ENCODE results near the gene PTCSC3.

Gene PTCSC3

GRCh38 chr14:36171607-36172006, 4.9 kb downstream of the PTCSC3 start:
- peaks cover 0 to 6% of the 10 kb centered on the region in 2 donors for H3K4me1 ChIP-seq (ENCODE audit: control insufficient read depth in 2 of 2, insufficient read depth in 1 of 2, low read depth in 1 of 2, low read length in 2 of 2)
- H2BK120ac ChIP-seq (ENCODE audit: low read depth, low read length), result no peak overlapping the region
- WGBS, 2 donors (ENCODE audit: extremely low coverage in 2 of 2, insufficient read length in 2 of 2, insufficient replicate concordance in 1 of 2), result no CpG with 5 or more reads among the region's 3 CpGs
- H3K9ac ChIP-seq (ENCODE audit: low read depth, low read length, poor library complexity), result no peak overlapping the region
- no peak overlapping the region for H3K4me3 ChIP-seq (ENCODE audit: low read length in 2 of 2)
- H2AK5ac ChIP-seq (ENCODE audit: low read depth, low read length), result no peak overlapping the region
- H2BK5ac ChIP-seq (ENCODE audit: low read length), result no peak overlapping the region
- no peak overlapping the region for H2AFZ ChIP-seq (ENCODE audit: low read length)
- H3K27me3 ChIP-seq (ENCODE audit: control insufficient read depth in 3 of 3, insufficient read depth in 3 of 3, low read depth in 1 of 3, low read length in 3 of 3), result peaks cover 0 to 34% (median 0%) of the 10 kb centered on the region in 3 experiments
- no peak overlapping the region for H3K4me2 ChIP-seq (ENCODE audit: insufficient read depth, low read length, poor library complexity, severe bottlenecking)
- no peak overlapping the region for H3K18ac ChIP-seq (ENCODE audit: low read length)
- H4K91ac ChIP-seq (ENCODE audit: low read depth, low read length, poor library complexity), result no peak overlapping the region
- H2BK15ac ChIP-seq (ENCODE audit: low read length), result no peak overlapping the region
- no peaks in the 10 kb centered on the region for H3K9me3 ChIP-seq (replicated peaks in 1 of 2; ENCODE audit: control insufficient read depth in 2 of 2, insufficient read depth in 1 of 2, low read depth in 1 of 2, low read length in 2 of 2)
- H3K23ac ChIP-seq (ENCODE audit: low read depth, low read length, poor library complexity), result no peak overlapping the region
- no peak overlapping the region for H3K14ac ChIP-seq (ENCODE audit: low read length)
- no peak for DNase-seq (ENCODE audit: low spot score)
- no peak overlapping the region for H3K4ac ChIP-seq (ENCODE audit: low read length)
- no peak overlapping the region for H3K27ac ChIP-seq (replicated peaks; ENCODE audit: low read length)
- H4K8ac ChIP-seq (ENCODE audit: low read depth, low read length), result no peak overlapping the region
- no peaks in the 10 kb centered on the region for H3K36me3 ChIP-seq (replicated peaks in 1 of 2; ENCODE audit: control insufficient read depth in 2 of 2, insufficient read depth in 2 of 2, low read length in 2 of 2)
- H2BK12ac ChIP-seq (ENCODE audit: low read length), result no peak overlapping the region
- no peaks in the 10 kb centered on the region for H3K79me1 ChIP-seq (ENCODE audit: low read depth, low read length)

DNA sequence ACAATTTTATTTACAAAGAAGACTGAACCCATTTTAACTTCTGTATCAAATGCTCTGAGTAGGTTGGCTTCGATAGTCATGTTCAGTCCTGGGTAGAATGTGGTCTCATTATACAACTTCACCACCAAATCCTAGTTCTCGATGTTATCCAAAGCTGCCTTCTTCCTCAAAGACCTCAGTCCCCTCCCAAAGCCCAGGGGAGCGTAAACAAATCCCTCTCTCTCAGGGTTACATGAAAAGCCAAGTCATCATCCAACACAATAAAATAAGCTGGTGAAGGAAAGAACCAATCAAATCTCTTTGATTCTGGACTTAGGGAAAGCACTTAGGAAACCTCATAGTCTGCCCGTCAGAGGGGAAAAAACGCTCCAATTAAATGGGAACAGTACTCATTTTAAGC, 9.1 kb downstream of the PTCSC3 start:
- Histone ChIP-seq H2AK5ac (ENCODE audit: low read depth, low read length) (no peak overlapping the region), H3K23ac (ENCODE audit: low read depth, low read length, poor library complexity) (no peak overlapping the region), H3K4me2 (ENCODE audit: insufficient read depth, low read length, poor library complexity, severe bottlenecking) (no peak overlapping the region), H3K27me3 (ENCODE audit: control insufficient read depth in 3 of 3, insufficient read depth in 3 of 3, low read depth in 1 of 3, low read length in 3 of 3) (peaks cover 0 to 31% (median 0%) of the 10 kb centered on the region in 3 experiments), H3K14ac (ENCODE audit: low read length) (no peak overlapping the region), H3K4me1 (ENCODE audit: control insufficient read depth in 2 of 2, insufficient read depth in 1 of 2, low read depth in 1 of 2, low read length in 2 of 2) (peaks cover 0 to 6% of the 10 kb centered on the region in 2 donors), H2BK5ac (ENCODE audit: low read length) (no peak overlapping the region), H4K8ac (ENCODE audit: low read depth, low read length) (no peak overlapping the region), H3K36me3 (replicated peaks in 1 of 2; ENCODE audit: control insufficient read depth in 2 of 2, insufficient read depth in 2 of 2, low read length in 2 of 2) (no peaks in the 10 kb centered on the region), H2BK15ac (ENCODE audit: low read length) (no peak overlapping the region), H3K4me3 (ENCODE audit: low read length in 2 of 2) (no peak overlapping the region), H3K9ac (ENCODE audit: low read depth, low read length, poor library complexity) (no peak overlapping the region), H4K91ac (ENCODE audit: low read depth, low read length, poor library complexity) (no peak overlapping the region), H2BK12ac (ENCODE audit: low read length) (no peak overlapping the region), H3K4ac (ENCODE audit: low read length) (no peak overlapping the region), H2BK120ac (ENCODE audit: low read depth, low read length) (no peak overlapping the region), H2AFZ (ENCODE audit: low read length) (no peak overlapping the region), H3K9me3 (replicated peaks in 1 of 2; ENCODE audit: control insufficient read depth in 2 of 2, insufficient read depth in 1 of 2, low read depth in 1 of 2, low read length in 2 of 2) (no peaks in the 10 kb centered on the region), H3K18ac (ENCODE audit: low read length) (no peak overlapping the region), H3K27ac (replicated peaks; ENCODE audit: low read length) (no peak overlapping the region), H3K79me1 (ENCODE audit: low read depth, low read length) (no peaks in the 10 kb centered on the region)
- WGBS, 2 donors (ENCODE audit: extremely low coverage in 2 of 2, insufficient read length in 2 of 2, insufficient replicate concordance in 1 of 2), result no CpG with 5 or more reads among the region's 5 CpGs
- DNase-seq (ENCODE audit: low spot score), result no peak

DNA sequence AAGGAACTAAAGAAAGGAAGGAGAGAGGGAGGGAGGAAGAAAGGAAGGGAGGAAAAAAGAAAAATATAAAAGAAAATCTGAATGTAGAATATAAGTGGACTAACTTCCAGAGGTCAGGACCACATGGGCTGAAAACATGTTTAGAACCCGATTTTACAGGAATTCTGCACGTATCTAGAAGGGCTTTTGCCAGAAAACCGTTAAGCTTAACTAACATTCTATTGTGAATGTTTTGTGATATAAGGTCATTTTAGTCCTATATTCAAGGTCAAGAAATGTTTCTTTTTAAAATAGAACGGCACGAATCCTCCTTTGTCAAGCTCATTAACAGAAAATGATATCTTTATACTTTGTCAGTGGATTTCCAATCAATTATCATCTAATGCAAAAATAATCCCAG, 13.1 kb downstream of the PTCSC3 start:
- H3K4me3 ChIP-seq (ENCODE audit: low read length in 2 of 2), result no peak overlapping the region
- H2BK15ac ChIP-seq (ENCODE audit: low read length), result no peak overlapping the region
- peaks cover 0 to 24% (median 0%) of the 10 kb centered on the region in 3 experiments for H3K27me3 ChIP-seq (ENCODE audit: control insufficient read depth in 3 of 3, insufficient read depth in 3 of 3, low read depth in 1 of 3, low read length in 3 of 3)
- no peak for DNase-seq (ENCODE audit: low spot score)
- no peaks in the 10 kb centered on the region for H3K79me1 ChIP-seq (ENCODE audit: low read depth, low read length)
- H2AFZ ChIP-seq (ENCODE audit: low read length), result no peak overlapping the region
- no peak overlapping the region for H4K8ac ChIP-seq (ENCODE audit: low read depth, low read length)
- H3K4me2 ChIP-seq (ENCODE audit: insufficient read depth, low read length, poor library complexity, severe bottlenecking), result no peak overlapping the region
- no peak overlapping the region for H4K91ac ChIP-seq (ENCODE audit: low read depth, low read length, poor library complexity)
- H3K14ac ChIP-seq (ENCODE audit: low read length), result no peak overlapping the region
- H3K9ac ChIP-seq (ENCODE audit: low read depth, low read length, poor library complexity), result no peak overlapping the region
- H3K23ac ChIP-seq (ENCODE audit: low read depth, low read length, poor library complexity), result no peak overlapping the region
- no peaks in the 10 kb centered on the region for H3K36me3 ChIP-seq (replicated peaks in 1 of 2; ENCODE audit: control insufficient read depth in 2 of 2, insufficient read depth in 2 of 2, low read length in 2 of 2)
- no peak overlapping the region for H2BK12ac ChIP-seq (ENCODE audit: low read length)
- no peak overlapping the region for H3K27ac ChIP-seq (replicated peaks; ENCODE audit: low read length)
- no peak overlapping the region for H2BK120ac ChIP-seq (ENCODE audit: low read depth, low read length)
- H3K9me3 ChIP-seq (replicated peaks in 1 of 2; ENCODE audit: control insufficient read depth in 2 of 2, insufficient read depth in 1 of 2, low read depth in 1 of 2, low read length in 2 of 2), result no peaks in the 10 kb centered on the region
- H3K4ac ChIP-seq (ENCODE audit: low read length), result no peak overlapping the region
- H2BK5ac ChIP-seq (ENCODE audit: low read length), result no peak overlapping the region
- no peak overlapping the region for H3K18ac ChIP-seq (ENCODE audit: low read length)
- no CpG with 5 or more reads among the region's 5 CpGs for WGBS, 2 donors (ENCODE audit: extremely low coverage in 2 of 2, insufficient read length in 2 of 2, insufficient replicate concordance in 1 of 2)
- no peak overlapping the region for H2AK5ac ChIP-seq (ENCODE audit: low read depth, low read length)
- H3K4me1 ChIP-seq (ENCODE audit: control insufficient read depth in 2 of 2, insufficient read depth in 1 of 2, low read depth in 1 of 2, low read length in 2 of 2), result peaks cover 0 to 8% of the 10 kb centered on the region in 2 donors

DNA sequence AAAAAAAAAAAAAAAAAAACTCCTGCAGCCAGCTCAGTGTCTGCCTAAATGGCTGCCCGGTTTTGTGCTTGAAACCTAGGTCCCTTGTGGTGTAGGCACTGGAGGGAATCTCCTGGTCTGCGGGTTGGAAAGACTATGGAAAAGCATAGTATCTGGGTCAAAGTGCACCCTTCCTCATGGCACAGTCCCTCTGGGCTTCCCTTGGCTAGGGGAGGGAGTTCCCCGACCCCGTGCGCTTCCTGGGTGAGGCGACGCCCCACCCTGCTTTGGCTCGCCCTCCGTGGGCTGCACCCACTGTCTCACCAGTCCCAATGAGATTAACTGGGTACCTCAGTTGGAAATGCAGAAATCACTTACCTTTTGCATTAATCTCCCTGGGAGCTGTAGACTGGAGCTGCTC, 14.3 kb downstream of the PTCSC3 start:
- no peak overlapping the region for H2BK12ac ChIP-seq (ENCODE audit: low read length)
- no CpG with 5 or more reads among the region's 9 CpGs for WGBS, 2 donors (ENCODE audit: extremely low coverage in 2 of 2, insufficient read length in 2 of 2, insufficient replicate concordance in 1 of 2)
- no peak overlapping the region for H2BK120ac ChIP-seq (ENCODE audit: low read depth, low read length)
- H3K4me2 ChIP-seq (ENCODE audit: insufficient read depth, low read length, poor library complexity, severe bottlenecking), result no peak overlapping the region
- no peak overlapping the region for H3K4ac ChIP-seq (ENCODE audit: low read length)
- H3K27me3 ChIP-seq (ENCODE audit: control insufficient read depth in 3 of 3, insufficient read depth in 3 of 3, low read depth in 1 of 3, low read length in 3 of 3), result peaks cover 0 to 24% (median 0%) of the 10 kb centered on the region in 3 experiments
- H2AK5ac ChIP-seq (ENCODE audit: low read depth, low read length), result no peak overlapping the region
- H2AFZ ChIP-seq (ENCODE audit: low read length), result no peak overlapping the region
- no peaks in the 10 kb centered on the region for H3K36me3 ChIP-seq (replicated peaks in 1 of 2; ENCODE audit: control insufficient read depth in 2 of 2, insufficient read depth in 2 of 2, low read length in 2 of 2)
- no peaks in the 10 kb centered on the region for H3K9me3 ChIP-seq (replicated peaks in 1 of 2; ENCODE audit: control insufficient read depth in 2 of 2, insufficient read depth in 1 of 2, low read depth in 1 of 2, low read length in 2 of 2)
- H3K27ac ChIP-seq (replicated peaks; ENCODE audit: low read length), result no peak overlapping the region
- no peak overlapping the region for H3K18ac ChIP-seq (ENCODE audit: low read length)
- peaks cover 0 to 5% of the 10 kb centered on the region in 2 donors for H3K4me1 ChIP-seq (ENCODE audit: control insufficient read depth in 2 of 2, insufficient read depth in 1 of 2, low read depth in 1 of 2, low read length in 2 of 2)
- H4K8ac ChIP-seq (ENCODE audit: low read depth, low read length), result no peak overlapping the region
- DNase-seq (ENCODE audit: low spot score), result no peak
- no peak overlapping the region for H2BK5ac ChIP-seq (ENCODE audit: low read length)
- no peak overlapping the region for H2BK15ac ChIP-seq (ENCODE audit: low read length)
- H3K14ac ChIP-seq (ENCODE audit: low read length), result no peak overlapping the region
- H4K91ac ChIP-seq (ENCODE audit: low read depth, low read length, poor library complexity), result no peak overlapping the region
- no peak overlapping the region for H3K4me3 ChIP-seq (ENCODE audit: low read length in 2 of 2)
- no peak overlapping the region for H3K23ac ChIP-seq (ENCODE audit: low read depth, low read length, poor library complexity)
- H3K79me1 ChIP-seq (ENCODE audit: low read depth, low read length), result no peaks in the 10 kb centered on the region
- no peak overlapping the region for H3K9ac ChIP-seq (ENCODE audit: low read depth, low read length, poor library complexity)
